GM18502 (cell line): ENCODE results near the gene BCAS3.
"Not testable (repeated sequence)": the region's sequence is repeated elsewhere in the genome, so short reads cannot be mapped to it uniquely, and the experiment has no call there.

ENCODE experiments used
- ATAC-seq: cut with Tn5 transposase; IDR thresholded peaks from one replicate; pipeline ENCODE4 v1.9.1; 2021; ENCODE audit warnings: mild to moderate bottlenecking; ENCODE audit not compliant: unreplicated experiment, poor library complexity

BCAS3 gene

GRCh38 chr17:60671482-60671881, 6.2 kb upstream of the BCAS3 start:
- ATAC-seq: no peak

- not testable (repeated sequence) for ATAC-seq
These were observed 3.0 kb upstream of the BCAS3 start for GRCh38 chr17:60674637-60675036.

- ATAC-seq: no peak
These were observed 1.7 kb upstream of the BCAS3 start for GRCh38 chr17:60675997-60676396.

- no peak for ATAC-seq
These were observed 818 bp upstream of the BCAS3 start for GRCh38 chr17:60676758-60677307.

GRCh38 chr17:60678118-60678444, 430 bp downstream of the BCAS3 start:
- ATAC-seq: no peak

- no peak for ATAC-seq
These were observed 1.6 kb downstream of the BCAS3 start for GRCh38 chr17:60679287-60679686.

- ATAC-seq: no peak
These were observed 3.1 kb downstream of the BCAS3 start for GRCh38 chr17:60680754-60681153.

GRCh38 chr17:60685437-60685836, 7.8 kb downstream of the BCAS3 start:
- no peak for ATAC-seq

GRCh38 chr17:60695960-60696359, 18.3 kb downstream of the BCAS3 start:
- ATAC-seq: no peak

GRCh38 chr17:60699090-60699489, 21.4 kb downstream of the BCAS3 start:
- ATAC-seq: no peak

GRCh38 chr17:60704170-60704569, 26.5 kb downstream of the BCAS3 start:
- ATAC-seq: no peak

- no peak for ATAC-seq
These were observed 35.0 kb downstream of the BCAS3 start for GRCh38 chr17:60712675-60713074.

GRCh38 chr17:60713608-60714007, 36.0 kb downstream of the BCAS3 start:
- ATAC-seq: no peak

- no peak for ATAC-seq
These were observed 39.1 kb downstream of the BCAS3 start for GRCh38 chr17:60716766-60717165.

- no peak for ATAC-seq
These were observed 40.2 kb downstream of the BCAS3 start for GRCh38 chr17:60717814-60718213.

- peak; percentile 47 for ATAC-seq
These were observed 43.3 kb downstream of the BCAS3 start for GRCh38 chr17:60720763-60721531.

- ATAC-seq: peak; percentile 73
These were observed 47.0 kb downstream of the BCAS3 start for GRCh38 chr17:60724647-60725046.

GRCh38 chr17:60729854-60730253, 52.2 kb downstream of the BCAS3 start:
- no peak for ATAC-seq

GRCh38 chr17:60730273-60730672, 52.6 kb downstream of the BCAS3 start:
- ATAC-seq: no peak

GRCh38 chr17:60738287-60738686, 60.6 kb downstream of the BCAS3 start:
- no peak for ATAC-seq

- no peak for ATAC-seq
These were observed 62.9 kb downstream of the BCAS3 start for GRCh38 chr17:60740584-60740983.

- ATAC-seq: no peak
These were observed 63.4 kb downstream of the BCAS3 start for GRCh38 chr17:60741031-60741430.
